Stimulated activated CD8-positive, alpha-beta memory T cell treated with anti-CD3 and anti-CD28 coated beads, Interleukin-12 subunit alpha, Interleukin-12 subunit beta, amount 100 ng/mL, for 24 hours (primary cell): ENCODE results near the gene IKBKG.
"Not testable (repeated sequence)": the region's sequence is repeated elsewhere in the genome, so short reads cannot be mapped to it uniquely, and the experiment has no call there.

ENCODE experiments used
- DNase-seq: peaks from one replicate; pipeline ENCODE4 v3.0.0-alpha.2; 2020; ENCODE audit errors: extremely low read depth

The IKBKG gene

DNA sequence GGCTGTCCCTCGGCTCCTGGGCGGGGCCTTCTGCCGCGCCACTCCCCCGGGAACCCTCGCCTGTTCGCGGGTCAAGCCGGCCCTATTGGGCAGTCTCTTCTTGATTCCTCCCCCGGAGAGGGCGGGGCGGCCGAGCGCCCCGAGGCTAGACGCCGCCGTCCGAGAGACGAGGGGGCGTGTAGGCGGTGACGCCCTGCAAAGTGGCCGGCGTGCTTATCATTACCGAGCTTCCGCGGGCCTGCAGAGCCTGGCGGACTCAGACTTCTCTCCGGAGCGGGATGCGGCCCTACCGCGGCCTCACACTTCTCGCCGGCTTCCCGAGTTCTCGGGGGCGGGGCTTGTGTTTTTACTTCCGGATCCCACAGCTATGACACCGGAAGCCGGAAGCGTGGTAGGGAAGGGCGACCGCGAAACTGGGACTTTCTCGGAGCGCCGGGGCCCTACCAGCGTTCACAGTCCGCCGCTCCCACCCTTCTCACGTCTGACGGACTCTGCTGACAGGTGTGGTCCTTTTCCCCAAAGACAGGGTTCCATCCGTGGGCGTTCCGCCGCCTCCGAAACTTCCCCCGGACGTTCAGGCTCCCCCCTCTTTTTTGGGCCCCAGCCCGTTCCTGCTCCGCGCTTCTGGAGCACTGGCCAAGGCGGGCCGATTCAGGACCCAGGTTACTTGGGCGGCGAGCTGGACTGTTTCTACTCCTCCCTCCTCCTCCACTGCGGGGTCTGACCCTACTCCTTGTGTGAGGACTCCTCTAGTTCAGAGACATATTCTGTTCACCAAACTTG lies at the start of gene IKBKG:
TSS of gene IKBKG (plus strand) at position 376 of the 783 bp plus-strand sequence. CDS start 4,383 bp downstream, outside the sequence.
- peak; percentile 56 for DNase-seq

- not testable (repeated sequence) for DNase-seq
Observed at GRCh38 chrX:154501423-154501822, 46.0 kb upstream of the IKBKG start.

DNA sequence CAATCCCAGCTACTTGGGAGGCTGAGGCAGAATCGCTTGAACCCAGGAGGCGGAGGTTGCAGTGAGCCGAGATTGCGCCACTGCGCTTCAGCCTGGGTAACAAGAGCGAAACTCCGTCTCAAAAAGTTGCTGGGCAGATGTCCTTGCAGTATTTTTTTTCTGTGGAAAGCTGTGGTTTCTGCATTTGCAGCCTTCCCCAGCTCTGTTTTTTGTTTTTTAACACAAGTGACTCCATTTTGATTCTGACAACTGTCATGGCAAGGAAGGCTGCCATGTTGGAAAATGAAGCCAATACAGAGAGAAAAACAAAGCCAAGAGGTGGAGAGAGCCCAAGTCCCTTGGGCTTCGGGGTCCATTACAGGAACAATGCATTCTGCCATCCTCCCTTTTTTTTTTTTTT lies 45.3 kb upstream of the IKBKG start:
- DNase-seq = no peak

DNA sequence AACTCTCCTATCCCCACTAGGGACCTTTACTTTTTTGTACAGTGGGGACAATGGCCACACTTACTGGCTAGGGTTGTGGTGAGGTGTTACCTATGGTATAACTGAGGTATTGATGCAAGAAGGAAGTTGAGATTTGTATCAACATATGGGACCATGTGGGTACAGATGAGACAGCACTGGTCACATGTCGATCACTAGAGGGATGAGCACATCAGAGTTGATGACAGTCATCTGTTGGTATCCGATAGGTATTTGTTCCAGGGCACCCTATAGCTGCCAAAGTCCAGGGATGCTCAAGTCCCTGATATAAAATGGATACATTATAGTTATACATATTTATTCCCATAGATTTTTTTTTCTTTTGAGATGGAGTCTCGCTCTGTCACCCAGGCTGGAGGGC lies 44.4 kb upstream of the IKBKG start:
- DNase-seq = no peak

GRCh38 chrX:154505734-154506133 lies 41.7 kb upstream of the IKBKG start:
- no peak for DNase-seq

- DNase-seq = no peak
Observed at GRCh38 chrX:154506483-154507332, 40.7 kb upstream of the IKBKG start.

GRCh38 chrX:154507673-154508383 lies 39.6 kb upstream of the IKBKG start:
- DNase-seq = no peak

GRCh38 chrX:154508384-154508745 lies 39.1 kb upstream of the IKBKG start:
- no peak for DNase-seq

- no peak for DNase-seq
Observed at GRCh38 chrX:154509455-154509854, 38.0 kb upstream of the IKBKG start.

DNA sequence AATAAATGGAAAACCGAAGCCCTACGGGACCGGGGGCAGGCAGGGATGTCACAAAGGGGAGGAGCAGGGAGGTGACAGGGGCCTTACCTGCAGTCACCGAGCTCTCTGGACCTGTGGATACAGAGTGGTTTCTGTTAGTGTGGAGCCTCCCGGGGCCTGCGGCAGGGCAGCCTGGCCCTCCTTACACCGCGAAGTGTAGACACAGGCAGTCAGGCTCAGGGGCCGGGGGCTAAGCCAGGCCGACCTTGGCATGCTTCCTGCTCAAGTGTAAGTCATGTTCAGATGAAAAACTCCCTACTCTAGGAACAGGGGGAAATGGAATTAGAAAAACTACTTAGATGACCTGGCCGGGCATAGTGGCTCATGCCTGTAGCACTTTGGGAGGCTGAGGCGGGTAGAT lies 35.7 kb upstream of the IKBKG start:
- DNase-seq = no peak

DNA sequence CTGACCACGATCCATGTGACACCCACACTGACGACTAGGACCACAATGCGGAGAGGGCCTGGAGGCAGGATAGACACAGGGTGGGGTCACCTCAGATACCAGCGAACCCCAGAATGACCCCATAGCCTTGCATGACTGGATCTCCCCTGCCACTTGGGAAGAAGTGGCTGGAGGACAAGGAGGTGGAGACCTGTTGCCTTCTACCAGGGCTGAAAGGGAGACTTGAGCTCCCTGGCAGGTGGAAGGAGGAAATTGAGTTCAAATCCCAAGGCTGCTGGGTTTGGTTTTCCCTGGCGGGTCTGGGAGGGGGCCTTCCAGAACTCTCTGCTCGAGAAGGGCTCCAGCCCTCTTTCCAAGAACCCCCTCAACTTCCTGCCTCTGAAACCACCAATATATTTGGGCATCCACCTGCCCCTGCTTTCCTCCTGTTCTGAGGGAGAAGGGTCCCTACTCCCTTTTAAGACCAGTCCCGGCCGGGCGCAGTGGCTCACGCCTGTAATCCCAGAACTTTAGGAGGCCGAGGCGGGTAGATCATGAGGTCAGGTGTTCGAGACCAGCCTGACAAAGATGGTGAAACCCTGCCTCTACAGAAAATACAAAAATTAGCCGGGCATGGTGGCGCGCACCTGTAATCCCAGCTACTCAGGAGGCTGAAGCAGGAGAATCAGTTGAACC lies 34.4 kb upstream of the IKBKG start:
- no peak for DNase-seq

DNA sequence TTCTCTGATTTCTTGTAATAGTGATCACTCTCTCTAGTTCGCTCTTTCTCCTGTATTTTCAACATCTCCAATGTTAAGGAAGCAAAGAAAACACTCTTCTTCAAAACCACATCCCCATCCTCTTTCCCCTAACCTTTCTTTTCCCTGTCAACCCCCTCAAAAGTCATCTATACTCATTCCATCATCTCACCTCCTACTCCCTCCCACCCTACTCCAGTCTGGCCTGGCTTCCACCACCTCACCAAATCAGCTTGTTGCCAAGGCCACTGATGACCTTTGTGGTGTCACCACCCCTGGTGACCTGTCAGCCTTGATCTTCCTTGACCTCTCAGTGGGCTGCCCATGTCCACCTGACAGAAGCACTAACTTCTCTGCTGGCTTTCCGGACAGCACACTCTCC lies 33.7 kb upstream of the IKBKG start:
- no peak for DNase-seq

DNA sequence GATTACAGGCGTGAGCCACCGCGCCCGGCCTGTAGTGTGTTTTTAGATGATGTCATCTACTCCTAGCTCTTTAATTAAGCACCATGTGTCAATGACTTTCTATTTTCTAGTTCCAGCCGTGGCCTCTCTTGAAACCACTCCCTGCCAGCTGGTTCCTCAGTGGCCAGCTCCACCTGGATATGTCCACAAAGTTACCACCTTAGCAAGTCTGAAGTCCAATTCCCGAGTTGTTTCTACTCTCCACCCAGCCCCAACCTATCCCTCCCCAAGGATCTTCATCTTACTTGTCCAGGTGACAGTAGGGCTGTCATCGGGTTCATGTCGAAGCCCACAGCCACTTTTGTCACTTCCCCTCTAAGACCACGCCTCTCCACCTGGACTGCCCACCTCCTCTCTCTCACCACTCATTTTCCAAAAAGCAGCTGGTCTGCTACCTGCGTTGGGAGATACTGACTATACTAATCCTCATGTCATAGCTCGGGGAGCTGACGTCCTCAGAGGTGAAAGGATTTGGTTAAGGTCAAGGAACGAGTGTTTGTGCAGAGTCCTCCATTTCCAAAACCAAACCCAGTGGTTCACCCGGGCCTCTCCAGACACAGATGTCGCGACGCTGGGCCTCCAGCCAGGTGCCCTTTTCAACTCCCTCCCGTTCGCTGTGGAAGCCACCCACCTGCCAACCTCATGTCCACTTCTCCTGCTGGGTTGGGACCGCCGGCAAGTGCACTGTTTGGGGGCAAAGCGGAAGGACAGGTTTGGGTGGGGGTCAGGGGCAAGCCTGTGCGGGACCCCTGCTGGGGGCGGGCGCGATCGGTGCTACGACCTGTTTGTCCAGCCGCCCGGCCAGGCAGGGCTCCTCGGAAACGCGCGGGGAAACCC lies 32.1 kb upstream of the IKBKG start:
- no peak for DNase-seq

DNA sequence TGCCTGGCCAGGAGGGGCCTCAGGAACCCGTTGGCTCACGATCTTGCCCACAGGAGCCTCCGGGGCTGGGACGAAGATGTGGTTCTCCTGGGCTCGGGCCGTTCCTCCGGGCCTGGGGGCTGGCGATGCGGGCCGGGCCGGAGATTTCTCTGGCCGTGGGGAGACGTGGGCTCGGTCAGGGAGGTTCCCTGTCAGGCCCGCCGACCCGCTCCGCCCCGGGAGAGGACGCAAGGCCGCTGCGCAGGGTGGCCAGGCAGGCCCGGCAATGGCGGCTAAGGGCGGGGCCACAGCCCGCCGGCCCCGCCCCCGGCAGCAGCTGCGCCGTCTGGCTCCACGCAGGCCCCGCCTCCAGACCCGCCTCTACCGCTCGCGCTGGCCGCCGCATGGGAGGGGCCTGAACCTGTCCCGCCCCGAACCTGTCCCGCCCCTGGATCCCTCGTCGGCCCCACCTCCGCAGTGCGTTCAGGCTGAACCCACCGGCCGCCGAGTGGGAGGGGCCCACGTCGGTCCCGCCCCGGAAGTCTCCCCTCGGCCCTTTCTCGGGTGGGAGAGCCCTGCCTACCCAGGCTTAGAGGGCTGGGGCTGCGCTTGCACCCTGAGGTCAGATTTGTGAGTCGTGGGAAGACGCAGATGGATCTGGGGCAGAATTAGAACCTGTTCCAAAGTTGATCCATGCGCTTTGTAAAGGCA lies 31.3 kb upstream of the IKBKG start, which contains the start of gene FAM3A:
TSS of gene FAM3A (minus strand) at position 267 of the 690 bp plus-strand sequence. CDS start 460 bp downstream, outside the sequence.
- peak; percentile 79 for DNase-seq

DNA sequence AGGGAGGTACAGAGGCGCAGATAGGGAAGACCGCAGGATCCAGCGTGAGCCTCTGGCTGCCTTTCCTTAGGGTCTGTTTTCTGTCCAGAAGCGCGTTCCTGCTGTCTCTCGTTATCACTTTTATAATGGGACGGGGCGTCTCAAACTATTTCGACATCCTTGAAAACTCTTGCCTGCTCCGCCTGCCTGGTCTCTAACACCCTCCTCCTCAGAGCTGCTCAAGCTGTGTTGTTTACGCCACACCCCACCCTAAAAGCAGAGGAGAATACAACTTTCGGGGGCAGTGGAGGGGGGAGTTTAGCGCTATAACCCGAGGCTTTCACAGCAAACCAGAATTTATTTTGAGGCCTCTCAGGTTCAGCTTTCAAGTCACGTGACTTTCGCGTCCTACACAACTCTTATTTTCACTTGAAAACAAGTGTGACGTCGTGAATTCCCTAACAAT lies 30.7 kb upstream of the IKBKG start:
- no peak for DNase-seq

DNA sequence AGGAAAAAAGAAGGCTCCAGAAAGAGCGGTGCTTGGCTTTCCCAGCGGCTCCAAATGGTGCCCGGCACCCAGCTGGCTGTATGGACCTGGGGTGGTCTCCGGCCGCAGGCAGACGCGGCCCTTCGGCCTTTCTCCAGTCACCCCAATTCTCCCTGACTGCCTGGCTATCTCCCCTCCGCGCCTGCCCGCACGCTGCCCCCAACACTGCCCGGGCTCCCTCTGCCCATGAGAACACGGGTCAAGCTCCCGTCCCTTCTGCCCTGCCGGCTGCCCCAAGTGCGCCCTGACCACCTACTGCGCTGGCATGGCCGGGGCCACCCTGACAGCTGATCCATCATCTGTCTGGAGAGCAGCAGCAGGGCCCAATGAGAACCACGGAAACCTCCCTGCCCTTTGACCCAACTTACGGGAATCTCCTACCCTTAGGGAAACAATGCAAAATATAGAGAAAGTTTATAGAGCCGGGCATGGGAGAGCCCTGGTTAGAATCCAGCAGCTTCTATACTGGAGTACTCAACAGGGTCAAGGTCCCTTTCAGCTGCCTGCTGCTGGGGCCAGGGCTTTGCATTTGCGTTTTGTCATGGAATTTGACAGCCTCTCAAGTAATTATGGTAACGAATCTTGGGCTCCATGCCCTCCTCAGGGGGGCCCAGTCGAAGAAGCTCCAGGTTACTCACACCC lies 30.2 kb upstream of the IKBKG start:
- DNase-seq = no peak

- DNase-seq = no peak
Observed at GRCh38 chrX:154519389-154519788, 28.0 kb upstream of the IKBKG start.

GRCh38 chrX:154525606-154526490 lies 21.6 kb upstream of the IKBKG start:
- no peak for DNase-seq
